NB4 (cell line): ENCODE data around the gene NTM.

Source experiments
- DNase-seq: peaks from one replicate; pipeline ENCODE4 v3.0.0; 2010; ENCODE audit warnings: low read depth
- H3K4me3 ChIP-seq: one replicate; pipeline ENCODE4 v1.5.1; 2011; ENCODE audit warnings: mild to moderate bottlenecking, low read depth, low read length, moderate library complexity
- MYC ChIP-seq: IDR thresholded peaks from 2 replicates; pipeline ENCODE4 v1.6.1; 2011; ENCODE audit warnings: low read depth, low read length
- POLR2A ChIP-seq: IDR thresholded peaks from 2 replicates; pipeline ENCODE4 v1.6.1; 2011; ENCODE audit warnings: mild to moderate bottlenecking; ENCODE audit not compliant: insufficient read length; ENCODE audit errors: extremely low read depth
- TF ChIP-seq, protein P1 (sequence below): IDR thresholded peaks from one replicate; pipeline ENCODE4 v1.5.1; 2012; ENCODE audit warnings: low read depth, low read length
- TF ChIP-seq, protein P2 (sequence below): IDR thresholded peaks from 2 replicates; pipeline ENCODE4 v1.6.1; 2011; ENCODE audit warnings: low read depth, low read length

The NTM gene

DNA sequence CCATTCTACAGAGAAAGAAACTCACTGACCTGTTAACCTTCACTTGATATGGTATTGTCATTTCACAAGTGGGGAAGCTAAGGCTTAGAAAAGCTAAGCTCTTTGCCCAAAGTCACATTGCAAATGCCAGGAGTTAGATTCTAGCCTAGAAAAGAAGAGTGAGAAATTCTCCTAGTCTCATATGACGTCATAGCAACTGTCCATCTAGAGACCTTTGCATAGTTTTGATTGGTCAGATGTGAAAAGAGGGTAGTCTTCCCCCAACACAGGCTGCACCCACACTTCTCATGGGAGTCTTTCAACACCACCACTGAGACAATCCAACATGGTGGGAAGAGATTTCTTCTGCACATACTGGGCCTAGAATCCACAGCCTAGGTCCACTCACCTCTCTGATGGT is 197.9 kb downstream of the NTM start:
- TF ChIP-seq POLR2A (no peak), MYC (no peak)
- TF ChIP-seq, protein P1, sequence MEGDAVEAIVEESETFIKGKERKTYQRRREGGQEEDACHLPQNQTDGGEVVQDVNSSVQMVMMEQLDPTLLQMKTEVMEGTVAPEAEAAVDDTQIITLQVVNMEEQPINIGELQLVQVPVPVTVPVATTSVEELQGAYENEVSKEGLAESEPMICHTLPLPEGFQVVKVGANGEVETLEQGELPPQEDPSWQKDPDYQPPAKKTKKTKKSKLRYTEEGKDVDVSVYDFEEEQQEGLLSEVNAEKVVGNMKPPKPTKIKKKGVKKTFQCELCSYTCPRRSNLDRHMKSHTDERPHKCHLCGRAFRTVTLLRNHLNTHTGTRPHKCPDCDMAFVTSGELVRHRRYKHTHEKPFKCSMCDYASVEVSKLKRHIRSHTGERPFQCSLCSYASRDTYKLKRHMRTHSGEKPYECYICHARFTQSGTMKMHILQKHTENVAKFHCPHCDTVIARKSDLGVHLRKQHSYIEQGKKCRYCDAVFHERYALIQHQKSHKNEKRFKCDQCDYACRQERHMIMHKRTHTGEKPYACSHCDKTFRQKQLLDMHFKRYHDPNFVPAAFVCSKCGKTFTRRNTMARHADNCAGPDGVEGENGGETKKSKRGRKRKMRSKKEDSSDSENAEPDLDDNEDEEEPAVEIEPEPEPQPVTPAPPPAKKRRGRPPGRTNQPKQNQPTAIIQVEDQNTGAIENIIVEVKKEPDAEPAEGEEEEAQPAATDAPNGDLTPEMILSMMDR, result no peak
- TF ChIP-seq, protein P2, sequence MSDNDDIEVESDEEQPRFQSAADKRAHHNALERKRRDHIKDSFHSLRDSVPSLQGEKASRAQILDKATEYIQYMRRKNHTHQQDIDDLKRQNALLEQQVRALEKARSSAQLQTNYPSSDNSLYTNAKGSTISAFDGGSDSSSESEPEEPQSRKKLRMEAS, result no peak
- no peak overlapping the region for H3K4me3 ChIP-seq
- no peak for DNase-seq

DNA sequence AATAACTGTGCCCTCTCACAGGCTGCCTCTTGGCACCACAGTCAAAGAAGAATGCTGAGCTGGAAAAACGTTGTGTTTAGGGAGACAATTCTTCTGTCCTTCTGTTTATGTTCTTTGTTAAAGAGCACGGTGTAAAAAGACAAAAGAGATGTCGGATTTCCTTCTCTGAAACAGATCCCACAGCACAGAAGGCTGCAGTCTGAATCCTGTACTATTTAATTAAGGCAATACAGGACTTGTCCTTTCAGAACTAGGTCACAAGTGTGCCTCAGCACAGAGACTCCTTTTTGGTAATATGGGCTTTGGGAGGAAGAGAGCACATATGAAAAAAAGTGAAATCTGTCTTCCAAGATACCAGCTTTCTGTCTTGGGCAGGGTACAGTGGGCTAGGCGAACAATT is 201.2 kb downstream of the NTM start:
- no peak overlapping the region for H3K4me3 ChIP-seq
- no peak for DNase-seq
- TF ChIP-seq, protein P1, result no peak
- TF ChIP-seq, protein P2, result no peak
- TF ChIP-seq MYC (no peak), POLR2A (no peak)

DNA sequence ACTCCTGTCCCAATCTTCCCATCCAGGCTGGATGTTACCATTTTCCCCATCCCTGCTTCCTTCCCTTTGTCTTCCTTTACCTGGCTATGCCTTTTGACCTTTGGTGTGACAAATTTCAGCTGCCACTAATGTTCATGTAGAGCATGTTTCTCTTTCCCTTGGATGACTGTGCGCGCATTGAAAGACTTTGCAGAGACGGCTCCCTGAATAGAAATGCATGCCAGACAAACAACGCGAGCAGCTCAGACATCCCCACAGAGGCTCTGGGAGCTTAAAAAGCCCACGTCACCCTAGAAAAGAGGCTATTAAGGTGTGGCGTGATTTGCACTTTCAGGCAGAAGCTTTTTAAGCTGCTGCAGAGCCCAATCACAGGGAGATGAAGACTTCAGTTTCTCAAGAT is 202.0 kb downstream of the NTM start:
- DNase-seq, result no peak
- no peak overlapping the region for H3K4me3 ChIP-seq
- TF ChIP-seq MYC, result no peak
- TF ChIP-seq, protein P1, result no peak

DNA sequence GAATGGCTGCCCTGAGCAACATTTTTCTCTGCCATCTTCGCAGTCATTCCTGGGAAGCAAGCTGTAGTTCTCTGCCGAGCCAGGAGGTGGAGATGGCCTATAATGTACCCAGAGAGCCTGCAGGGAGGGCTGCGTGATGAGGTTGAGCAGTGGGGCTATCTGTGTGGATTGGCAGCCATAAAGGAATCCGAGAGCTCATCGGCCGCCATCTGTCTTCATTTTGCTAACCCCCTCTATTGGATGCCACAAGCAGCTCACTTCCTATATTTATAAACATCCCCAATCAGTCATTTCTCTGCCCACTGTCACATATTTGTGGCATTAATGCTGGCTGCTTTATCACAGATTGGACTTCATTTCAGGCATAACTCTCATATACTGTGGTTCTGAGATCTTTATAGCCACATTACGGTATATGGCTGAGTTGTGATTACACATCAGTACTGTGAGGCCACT is 209.5 kb downstream of the NTM start:
- H3K4me3 ChIP-seq, result no peak overlapping the region
- DNase-seq, result peak; percentile 16
- TF ChIP-seq, protein P1, result peak; percentile 40
- TF ChIP-seq POLR2A (no peak), MYC (no peak)

DNA sequence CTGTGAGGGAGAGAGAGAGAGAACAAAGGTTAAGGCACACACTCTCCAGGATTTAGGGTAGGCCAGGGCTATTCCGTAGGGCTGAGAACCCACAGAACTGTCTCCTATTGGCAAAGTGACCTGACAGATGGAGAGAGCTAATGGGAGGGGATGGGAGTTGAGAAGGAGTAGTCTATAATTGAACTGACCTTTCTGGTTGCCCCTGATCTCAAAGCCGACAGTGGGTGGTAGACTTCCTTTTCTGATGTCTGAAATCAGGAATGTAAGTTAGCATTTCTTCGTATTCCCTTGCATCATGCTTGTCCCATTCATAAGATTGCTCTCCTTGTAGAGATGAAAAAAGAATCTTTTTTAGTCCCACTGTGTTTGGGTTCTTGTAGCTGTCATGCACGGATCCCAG is 210.1 kb downstream of the NTM start:
- DNase-seq, result no peak
- TF ChIP-seq MYC (no peak), POLR2A (no peak)
- TF ChIP-seq, protein P2, result no peak
- no peak overlapping the region for H3K4me3 ChIP-seq

DNA sequence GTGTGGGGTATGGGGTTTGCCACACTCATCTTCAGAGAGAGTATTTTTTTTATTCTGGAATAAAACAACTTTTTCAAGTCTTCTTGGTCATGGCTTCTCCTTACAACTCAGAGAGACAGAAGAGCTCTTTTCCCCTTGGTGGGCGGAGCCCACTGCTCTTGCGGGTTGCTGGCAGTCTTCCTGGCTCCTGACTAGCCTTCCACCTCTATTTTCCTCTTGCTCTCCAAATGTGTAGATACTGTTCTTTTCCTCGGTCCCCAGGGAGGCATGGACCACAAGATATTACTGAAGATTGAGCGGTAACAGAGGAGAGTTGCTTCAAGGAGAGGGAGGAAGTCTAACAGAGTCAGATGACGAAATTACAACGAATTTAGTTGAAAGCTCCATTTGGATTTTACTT is 210.6 kb downstream of the NTM start:
- H3K4me3 ChIP-seq, result no peak overlapping the region
- TF ChIP-seq, protein P2, result no peak
- no peak for TF ChIP-seq MYC
- TF ChIP-seq POLR2A, result no peak
- TF ChIP-seq, protein P1, result no peak
- DNase-seq, result peak; percentile 7
